Measurements from ENCODE around the gene ANKRD34A. TPM values are rescaled to one million over a fixed set of nuclear protein-coding genes. Genes with fewer than 3 reads are reported as not detected.

ANKRD34A gene
- total and polyA plus RNA-seq, 2 of the 13 experiments (the other 11 are each of a cell fraction or from before 2014, with no cell fraction given) = 0.05 to 0.07 TPM

DNA sequence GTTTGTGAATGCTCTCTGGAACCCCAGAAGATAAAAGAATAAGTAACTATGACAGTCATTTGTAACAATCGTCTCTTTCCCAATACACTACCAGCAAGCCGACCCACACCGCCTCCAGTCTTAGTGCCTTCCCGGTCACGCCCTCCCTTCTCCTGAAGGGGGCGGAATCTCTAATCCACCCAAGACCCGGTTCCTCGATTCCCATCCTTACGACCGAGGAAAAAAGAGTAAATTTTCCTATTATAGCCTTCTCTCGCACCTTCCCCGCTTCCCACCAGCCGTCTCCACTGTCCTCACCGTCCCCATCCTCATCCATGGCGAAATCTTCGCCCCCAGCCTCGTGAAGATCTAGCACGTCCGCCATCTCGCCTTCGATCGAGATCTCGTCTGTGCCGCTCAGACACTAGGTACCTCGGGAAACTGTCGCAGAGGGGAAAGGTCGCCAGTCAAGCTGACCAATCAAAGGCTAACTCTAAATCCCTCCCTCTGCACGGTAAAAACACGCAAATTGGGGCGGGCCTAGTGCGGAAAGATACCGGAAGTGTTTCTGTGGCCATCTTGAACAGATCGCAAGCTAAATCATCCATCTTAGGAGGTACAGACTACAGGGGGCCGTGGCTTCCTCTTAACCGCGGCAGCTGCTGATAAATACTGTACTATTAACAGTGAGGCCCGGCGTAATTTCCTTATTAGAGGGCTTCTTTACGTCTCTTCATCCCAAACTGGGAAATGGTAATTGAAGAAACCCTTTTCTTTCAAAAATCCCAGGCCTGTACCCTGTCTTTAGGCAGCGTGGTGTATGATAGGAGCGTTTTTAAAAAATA, 37.1 kb downstream of the ANKRD34A start, which contains the start of gene RBM8A (continued):
- TF ChIP-seq NFRKB (IDR thresholded peaks at IDR 0.05) = 0 out of 2 replicates have a peak, but pooled peaks have one; percentile 64
- no peak for TF ChIP-seq CEBPG (CRISPR knock-in tag; IDR thresholded peaks at IDR 0.05)
- TF ChIP-seq NPAS2 (CRISPR knock-in tag; IDR thresholded peaks at IDR 0.05; ENCODE audit: borderline replicate concordance) = no peak
- TF ChIP-seq, protein P1, sequence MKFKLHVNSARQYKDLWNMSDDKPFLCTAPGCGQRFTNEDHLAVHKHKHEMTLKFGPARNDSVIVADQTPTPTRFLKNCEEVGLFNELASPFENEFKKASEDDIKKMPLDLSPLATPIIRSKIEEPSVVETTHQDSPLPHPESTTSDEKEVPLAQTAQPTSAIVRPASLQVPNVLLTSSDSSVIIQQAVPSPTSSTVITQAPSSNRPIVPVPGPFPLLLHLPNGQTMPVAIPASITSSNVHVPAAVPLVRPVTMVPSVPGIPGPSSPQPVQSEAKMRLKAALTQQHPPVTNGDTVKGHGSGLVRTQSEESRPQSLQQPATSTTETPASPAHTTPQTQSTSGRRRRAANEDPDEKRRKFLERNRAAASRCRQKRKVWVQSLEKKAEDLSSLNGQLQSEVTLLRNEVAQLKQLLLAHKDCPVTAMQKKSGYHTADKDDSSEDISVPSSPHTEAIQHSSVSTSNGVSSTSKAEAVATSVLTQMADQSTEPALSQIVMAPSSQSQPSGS (CRISPR knock-in tag; IDR thresholded peaks at IDR 0.05) = no peak
- TF ChIP-seq ESRRA (CRISPR knock-in tag; IDR thresholded peaks at IDR 0.05; ENCODE audit: low read depth) = peak; percentile 62; the same call in 1 of the 2 replicates
- no peak for TF ChIP-seq ZNF296 (CRISPR knock-in tag; conservative IDR thresholded peaks at IDR 0.05)
- no peak for TF ChIP-seq NR3C1 (CRISPR knock-in tag; IDR thresholded peaks at IDR 0.05)
- peak; percentile 77; the same call in 1 of the 2 replicates for TF ChIP-seq ZNF274 (CRISPR knock-in tag; IDR thresholded peaks at IDR 0.05)
- no peak for TF ChIP-seq AHR (CRISPR knock-in tag; IDR thresholded peaks at IDR 0.05)
- no peak for TF ChIP-seq FOXC1 (CRISPR knock-in tag; IDR thresholded peaks at IDR 0.05; ENCODE audit: borderline replicate concordance)
- TF ChIP-seq, protein P2, sequence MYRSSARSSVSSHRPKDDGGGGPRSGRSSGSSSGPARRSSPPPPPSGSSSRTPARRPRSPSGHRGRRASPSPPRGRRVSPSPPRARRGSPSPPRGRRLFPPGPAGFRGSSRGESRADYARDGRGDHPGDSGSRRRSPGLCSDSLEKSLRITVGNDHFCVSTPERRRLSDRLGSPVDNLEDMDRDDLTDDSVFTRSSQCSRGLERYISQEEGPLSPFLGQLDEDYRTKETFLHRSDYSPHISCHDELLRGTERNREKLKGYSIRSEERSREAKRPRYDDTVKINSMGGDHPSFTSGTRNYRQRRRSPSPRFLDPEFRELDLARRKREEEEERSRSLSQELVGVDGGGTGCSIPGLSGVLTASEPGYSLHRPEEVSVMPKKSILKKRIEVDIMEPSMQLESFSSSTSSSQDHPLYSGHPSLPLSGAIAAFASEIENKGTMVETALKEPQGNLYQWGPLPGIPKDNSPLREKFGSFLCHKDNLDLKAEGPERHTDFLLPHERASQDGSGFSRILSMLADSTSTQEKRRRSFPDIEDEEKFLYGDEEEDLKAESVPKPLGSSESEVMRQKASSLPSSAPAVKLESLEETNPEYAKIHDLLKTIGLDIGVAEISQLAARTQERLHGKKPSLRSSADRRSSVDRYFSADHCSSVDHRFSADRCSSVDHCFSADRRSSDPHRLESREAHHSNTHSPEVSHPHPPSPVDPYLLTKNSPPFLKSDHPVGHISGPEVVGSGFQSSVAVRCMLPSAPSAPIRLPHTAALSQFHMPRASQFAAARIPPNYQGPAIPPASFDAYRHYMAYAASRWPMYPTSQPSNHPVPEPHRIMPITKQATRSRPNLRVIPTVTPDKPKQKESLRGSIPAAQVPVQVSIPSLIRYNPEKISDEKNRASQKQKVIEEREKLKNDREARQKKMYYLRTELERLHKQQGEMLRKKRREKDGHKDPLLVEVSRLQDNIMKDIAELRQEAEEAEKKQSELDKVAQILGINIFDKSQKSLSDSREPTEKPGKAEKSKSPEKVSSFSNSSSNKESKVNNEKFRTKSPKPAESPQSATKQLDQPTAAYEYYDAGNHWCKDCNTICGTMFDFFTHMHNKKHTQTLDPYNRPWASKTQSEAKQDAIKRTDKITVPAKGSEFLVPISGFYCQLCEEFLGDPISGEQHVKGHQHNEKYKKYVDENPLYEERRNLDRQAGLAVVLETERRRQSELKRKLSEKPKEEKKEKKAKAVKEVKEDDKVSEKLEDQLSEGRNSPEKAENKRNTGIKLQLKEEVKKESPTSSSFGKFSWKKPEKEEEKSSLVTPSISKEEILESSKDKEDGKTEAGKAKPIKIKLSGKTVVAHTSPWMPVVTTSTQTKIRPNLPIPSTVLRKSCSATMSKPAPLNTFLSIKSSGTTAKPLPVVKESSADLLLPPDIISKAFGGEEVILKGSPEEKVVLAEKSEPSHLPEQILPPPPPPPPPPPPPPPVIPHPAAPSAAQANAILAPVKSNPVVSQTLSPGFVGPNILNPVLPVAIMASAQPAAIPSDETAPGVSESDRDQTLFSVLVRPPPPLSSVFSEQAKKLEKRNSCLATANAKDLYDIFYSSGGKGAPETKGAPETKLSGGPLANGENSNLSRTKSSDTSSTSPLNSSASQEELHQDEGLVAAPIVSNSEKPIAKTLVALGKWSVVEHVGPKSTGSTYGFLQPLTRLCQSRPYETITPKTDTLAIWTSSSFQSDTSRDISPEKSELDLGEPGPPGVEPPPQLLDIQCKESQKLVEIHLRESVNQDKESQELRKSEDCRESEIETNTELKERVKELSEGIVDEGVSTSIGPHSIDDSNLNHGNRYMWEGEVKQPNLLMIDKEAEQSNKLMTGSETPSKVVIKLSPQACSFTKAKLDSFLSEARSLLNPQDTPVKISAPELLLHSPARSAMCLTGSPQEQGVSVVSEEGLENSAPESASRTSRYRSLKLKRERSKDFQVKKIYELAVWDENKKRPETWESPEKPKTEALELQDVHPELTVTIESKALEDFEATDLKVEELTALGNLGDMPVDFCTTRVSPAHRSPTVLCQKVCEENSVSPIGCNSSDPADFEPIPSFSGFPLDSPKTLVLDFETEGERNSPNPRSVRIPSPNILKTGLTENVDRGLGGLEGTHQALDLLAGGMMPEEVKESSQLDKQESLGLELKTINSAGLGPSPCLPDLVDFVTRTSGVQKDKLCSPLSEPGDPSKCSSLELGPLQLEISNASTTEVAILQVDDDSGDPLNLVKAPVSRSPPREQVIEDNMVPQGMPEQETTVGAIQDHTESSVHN (CRISPR knock-in tag; IDR thresholded peaks at IDR 0.05) = no peak
- no peak for TF ChIP-seq ZNF530 (CRISPR knock-in tag; IDR thresholded peaks at IDR 0.05; ENCODE audit: low read depth)
- no peak for TF ChIP-seq SATB2 (CRISPR knock-in tag; IDR thresholded peaks at IDR 0.05)
- no peak for TF ChIP-seq PAX8 (CRISPR knock-in tag; IDR thresholded peaks at IDR 0.05; ENCODE audit: borderline replicate concordance)
- peak; percentile 62; the same call in 1 of the 2 replicates for TF ChIP-seq MIXL1 (CRISPR knock-in tag; IDR thresholded peaks at IDR 0.05)
- TF ChIP-seq, protein P3, sequence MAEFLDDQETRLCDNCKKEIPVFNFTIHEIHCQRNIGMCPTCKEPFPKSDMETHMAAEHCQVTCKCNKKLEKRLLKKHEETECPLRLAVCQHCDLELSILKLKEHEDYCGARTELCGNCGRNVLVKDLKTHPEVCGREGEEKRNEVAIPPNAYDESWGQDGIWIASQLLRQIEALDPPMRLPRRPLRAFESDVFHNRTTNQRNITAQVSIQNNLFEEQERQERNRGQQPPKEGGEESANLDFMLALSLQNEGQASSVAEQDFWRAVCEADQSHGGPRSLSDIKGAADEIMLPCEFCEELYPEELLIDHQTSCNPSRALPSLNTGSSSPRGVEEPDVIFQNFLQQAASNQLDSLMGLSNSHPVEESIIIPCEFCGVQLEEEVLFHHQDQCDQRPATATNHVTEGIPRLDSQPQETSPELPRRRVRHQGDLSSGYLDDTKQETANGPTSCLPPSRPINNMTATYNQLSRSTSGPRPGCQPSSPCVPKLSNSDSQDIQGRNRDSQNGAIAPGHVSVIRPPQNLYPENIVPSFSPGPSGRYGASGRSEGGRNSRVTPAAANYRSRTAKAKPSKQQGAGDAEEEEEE (CRISPR knock-in tag; IDR thresholded peaks at IDR 0.05; ENCODE audit: borderline replicate concordance) = peak; percentile 82; the same call in 1 of the 2 replicates
- no peak for TF ChIP-seq ZNF484 (CRISPR knock-in tag; IDR thresholded peaks at IDR 0.05; ENCODE audit: borderline replicate concordance, low read depth)
- TF ChIP-seq NFKBIZ (CRISPR knock-in tag; IDR thresholded peaks at IDR 0.05) = no peak
